COLO668 (cell line): Measurements from ENCODE around the gene SQSTM1.

Experiments used
- DNase-seq: peaks from one replicate; lab custom pipeline; 2025; ENCODE audit not compliant: unreplicated experiment; lab: John Stamatoyannopoulos, UW

Gene SQSTM1

DNA sequence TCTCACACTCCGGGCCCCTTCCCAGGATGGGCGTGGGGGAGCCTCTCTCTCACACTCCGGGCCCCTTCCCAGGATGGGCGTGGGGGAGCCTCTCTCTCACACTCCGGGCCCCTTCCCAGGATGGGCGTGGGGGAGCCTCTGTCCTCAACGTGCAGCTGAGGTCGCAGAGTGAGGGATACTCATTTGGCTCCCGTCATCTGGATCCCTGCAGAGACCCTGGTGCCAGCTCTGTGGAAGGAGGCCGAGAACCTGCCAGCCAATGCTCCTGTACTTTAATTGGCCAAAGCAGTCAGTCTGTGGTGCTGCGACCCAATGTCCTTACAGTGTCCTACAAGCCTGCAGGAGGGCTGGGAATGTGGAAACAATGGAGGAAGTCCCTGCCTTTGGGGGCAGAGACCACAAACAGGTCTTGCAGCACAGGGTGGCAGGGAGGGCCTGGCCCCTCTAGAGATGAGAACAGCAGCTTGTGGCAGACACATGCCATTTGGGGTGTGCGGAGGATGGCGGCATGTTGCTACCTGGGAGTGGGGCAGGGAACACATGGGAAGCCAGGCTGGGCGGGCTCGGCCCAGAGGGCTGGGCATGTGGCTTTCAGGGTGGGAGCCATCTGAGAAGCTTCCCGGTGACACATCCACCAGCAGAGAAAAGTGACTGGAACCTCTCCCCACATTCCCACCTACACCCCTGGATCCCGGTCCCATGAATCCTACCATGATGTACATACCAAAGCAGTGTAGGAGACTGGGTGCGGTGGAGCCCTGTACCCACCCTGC lies 51.5 kb downstream of the SQSTM1 start:
- no peak for DNase-seq

DNA sequence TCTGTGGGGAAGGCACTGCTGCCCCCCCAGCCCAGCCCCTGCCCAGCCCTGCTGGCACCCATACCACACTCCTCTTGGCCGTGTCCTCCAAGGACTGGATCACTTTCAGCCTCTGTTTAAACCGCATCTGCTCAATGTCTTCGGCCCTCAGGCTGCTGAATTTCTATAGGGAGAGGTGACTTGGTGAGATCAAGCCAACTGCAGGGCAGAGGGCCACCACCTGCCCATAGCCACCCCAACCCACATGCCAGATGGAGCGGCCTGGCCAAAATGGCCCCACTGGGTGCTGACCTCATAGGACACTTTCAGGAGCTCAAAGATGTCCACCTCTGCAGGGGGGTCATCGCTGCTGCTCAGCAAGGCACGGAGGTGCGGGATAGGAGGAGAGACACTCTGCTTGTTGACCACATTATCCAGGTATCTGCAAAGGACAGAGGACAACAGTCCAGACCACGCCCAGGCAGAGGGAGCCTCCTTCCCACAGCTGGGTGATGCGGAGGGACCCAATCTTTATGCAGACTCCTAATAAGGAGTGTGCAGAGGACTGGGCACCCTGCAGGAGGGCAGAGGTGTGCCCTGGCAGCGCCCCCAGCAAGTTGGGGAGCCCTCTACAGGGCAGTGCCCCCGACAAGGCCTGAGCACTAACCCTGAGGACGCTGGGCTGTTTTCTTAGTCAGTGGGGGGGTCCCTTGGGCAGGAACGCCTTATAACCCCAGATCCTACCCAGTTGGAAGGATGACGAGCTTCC lies 52.3 kb downstream of the SQSTM1 start:
- DNase-seq, result no peak

DNA sequence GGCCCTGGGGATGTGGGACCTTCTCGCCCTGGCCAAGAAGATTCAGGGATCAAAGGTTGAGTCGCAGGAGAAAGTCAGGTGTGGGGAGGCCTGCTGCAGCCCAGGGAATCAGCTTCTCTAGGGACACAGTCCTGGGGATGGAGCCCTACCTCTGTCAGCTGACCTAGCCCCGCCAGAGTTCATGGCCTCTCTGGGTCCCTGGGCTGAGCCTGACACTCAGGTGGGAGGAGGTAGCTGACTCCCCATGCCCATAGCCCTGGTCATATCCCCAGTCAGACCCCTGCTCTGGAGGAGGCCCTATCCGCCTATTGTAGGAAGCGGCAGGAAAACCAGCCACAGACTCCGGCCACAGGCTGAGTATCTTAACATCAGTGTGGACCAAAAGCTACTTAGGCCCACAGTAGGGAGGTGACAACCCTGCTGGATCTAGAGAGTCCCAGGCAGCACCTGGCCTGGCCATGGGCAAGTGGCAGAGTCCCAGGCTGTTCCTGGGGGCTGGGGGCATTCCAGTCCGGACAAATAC lies 52.9 kb downstream of the SQSTM1 start:
- DNase-seq, result no peak

DNA sequence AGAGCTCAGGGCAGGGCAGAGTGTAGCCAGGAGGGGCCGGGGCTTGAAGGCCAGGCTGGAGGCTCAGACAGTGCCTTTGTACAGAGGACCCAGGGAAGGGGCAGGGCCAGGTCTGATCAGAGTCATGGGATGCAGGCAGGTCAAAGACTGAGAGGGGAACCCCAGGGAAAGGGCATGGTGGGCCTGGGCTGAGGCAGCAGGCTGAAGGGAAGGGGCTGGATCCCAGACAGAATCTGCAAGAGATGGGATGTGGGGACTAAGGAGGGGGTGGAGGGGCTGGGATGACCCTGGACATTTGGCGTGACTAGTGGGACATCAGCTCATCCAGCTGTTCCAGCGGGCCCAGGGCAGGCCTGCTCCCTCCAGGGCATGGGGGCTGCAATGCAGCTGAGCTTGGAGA lies 53.4 kb downstream of the SQSTM1 start:
- no peak for DNase-seq

DNA sequence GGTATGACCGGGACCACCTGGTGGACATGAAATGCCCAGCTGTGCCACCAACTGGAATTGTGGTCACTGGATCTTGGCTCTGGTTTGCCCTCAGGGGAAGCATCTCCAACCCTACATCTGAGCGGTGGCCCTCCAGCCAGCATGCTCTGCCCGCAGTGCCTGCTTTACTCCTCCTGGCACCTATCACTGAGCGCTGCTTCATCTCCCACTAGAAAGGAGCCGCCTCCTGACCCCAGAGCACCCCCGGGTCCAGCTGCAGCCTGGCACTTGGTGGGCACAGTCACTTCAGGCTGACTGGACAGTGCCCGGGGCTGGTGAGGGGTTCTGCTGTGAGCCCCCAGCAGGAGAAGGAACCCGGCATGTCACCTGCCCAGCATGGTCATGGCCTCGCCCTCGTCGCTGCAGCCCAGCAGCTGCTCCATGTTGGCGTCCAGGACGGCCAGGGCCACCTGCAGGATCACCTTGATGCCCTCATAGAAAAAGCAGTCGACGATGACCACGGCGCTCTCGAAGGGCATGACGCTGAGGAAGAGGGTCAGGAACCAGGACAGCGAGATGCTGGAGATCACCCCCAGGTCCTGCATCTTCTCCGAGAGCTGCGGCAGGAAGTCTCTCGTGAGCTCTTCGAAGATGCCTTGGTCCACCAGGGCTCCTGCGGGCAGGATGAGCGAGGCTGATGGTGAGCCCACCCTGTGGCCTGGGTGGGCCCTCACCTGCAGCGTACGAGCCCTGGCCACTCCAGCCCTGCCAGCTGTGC lies 54.0 kb downstream of the SQSTM1 start:
- DNase-seq, result no peak

DNA sequence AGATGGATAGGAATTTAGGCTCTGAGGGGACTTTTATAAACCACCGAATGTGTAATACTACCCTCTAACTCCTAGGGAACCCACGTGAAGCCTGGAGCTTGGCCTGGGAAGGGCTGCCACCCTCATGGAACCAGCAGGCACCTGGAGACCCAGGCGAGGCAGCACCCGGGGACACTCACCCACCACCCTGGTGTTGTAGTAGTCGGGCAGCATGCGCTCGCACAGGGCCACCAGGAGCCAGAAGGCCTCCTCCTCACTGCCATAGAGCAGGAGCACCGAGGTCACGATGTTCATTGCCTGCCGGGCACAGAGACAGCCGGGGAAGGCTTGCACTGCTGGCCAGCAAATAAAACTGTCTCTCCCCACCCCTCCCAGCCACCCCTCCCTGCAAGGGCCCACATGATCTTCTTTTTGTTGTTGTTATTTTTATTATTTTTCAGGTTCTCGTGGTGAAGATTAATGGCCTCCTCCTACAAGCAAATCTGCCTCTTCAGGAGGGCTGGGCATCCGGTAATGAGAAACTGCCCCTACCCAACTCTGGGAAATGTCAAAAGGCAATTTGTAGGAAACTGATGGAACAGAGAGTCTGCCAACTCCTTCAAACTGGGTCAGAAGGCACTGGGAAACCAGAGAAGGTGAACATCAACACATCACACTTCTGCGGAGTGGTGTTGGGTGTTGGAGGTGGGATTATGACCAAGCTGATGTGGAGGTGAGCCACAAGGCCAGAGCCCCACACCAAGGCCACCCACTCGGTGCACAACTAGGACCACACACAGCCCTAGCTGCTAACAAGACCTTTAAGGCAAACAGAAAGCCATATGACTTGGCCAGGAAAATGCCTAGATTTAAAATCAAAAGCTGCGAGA lies 55.3 kb downstream of the SQSTM1 start:
- DNase-seq, result no peak

DNA sequence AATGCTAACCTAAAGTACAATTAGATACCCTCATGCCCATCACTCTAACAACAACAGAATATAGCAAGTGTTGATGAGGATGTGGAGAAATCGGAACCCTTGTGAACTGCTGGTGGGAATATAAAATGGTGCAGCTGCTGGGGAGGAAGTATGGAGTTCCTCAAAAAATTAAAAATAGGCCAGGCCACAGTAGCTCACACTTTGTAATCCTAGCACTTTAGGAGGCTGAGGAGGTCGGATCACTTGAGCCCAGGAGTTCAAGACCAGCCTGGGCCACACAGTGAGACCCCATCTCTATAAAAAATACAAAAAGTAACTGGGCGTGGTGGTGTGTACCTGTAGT lies 55.9 kb downstream of the SQSTM1 start:
- no peak for DNase-seq

DNA sequence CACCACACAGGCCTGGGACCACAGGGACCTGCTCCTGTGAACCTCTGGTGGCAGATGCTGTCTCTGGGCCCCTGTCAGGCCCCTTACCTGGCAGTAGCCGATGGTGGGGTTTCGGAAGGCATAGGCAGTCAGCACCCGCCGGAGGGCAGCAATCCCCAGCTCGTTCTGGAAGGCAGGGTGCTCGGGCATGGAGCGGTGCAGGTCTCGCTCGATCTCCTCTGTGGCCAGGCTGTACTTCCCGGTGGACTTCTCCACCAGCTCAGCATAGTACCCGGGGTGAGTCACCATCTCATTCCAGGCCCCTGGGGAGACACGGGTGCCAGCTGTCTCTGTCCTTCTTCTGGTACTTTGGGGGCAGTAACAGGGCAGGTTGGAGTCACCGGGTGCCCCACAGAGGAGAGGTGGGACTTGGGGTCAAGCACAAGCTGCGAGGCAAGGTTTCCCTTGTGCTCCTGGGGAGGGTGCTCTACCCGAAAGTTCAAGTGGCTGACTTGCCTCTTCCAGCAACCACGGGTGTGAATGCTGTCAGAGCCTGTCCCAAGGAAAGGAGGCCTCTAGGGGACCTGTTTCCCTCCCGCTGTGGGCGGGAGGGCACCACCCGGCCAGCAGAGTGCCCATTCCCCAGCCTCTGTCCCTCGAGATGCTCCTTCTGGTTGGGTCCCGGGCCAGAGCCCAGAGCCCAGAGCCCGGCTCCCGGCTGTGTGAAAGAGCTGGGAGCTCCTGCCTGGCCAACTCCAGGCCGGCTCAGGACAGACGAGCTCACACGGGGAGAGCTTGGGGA lies 57.7 kb downstream of the SQSTM1 start:
- no peak for DNase-seq

DNA sequence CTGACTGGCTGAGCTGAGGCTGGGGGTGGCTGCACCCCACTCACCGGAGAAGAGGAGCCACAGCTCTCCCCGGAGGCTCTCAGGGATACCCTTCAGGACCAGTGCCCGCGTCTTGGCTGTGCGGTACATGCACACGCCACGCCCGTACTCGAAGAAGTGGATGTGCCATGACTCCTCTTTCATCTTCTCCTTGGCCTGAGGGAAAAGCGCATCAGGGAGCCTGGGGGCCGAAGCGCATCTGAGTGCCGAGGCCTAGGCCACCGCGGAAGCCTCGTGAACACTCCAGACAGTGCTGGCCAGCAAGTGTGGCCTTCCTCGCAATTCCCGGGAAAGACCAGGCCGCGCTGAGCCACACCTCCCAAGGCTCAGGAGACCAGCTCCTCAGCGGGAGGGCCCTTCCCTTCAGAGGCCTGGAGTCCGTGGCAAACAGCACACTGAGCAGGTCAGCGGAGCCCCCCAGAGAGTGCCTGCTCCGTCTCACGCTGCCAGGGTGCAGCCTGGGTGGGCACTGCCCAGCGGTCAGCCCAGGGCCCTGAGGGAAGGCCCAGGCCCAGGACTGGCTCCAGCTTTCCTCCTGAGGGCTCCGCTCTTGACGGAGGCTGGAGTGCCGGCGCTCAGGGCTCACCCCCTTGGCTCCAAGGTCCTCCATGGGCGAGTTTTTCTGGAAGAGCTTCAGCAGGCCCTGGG lies 58.4 kb downstream of the SQSTM1 start:
- no peak for DNase-seq

DNA sequence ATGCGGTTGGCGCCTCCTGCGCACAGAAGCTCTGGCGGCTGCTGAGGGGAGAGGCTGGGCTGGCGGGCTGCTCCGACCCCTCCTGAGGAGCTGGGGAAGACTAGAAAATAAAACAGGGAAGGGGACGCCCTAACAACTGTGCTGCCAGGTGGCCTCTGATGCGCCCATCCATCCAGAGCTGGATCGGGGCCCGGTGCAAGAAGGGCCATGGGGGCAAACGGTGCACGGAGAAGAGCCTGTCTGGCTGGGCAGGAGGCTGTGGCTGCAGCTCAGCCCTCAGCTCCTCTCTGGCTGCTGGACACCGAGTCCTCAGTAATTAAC lies 58.9 kb downstream of the SQSTM1 start:
- no peak for DNase-seq

DNA sequence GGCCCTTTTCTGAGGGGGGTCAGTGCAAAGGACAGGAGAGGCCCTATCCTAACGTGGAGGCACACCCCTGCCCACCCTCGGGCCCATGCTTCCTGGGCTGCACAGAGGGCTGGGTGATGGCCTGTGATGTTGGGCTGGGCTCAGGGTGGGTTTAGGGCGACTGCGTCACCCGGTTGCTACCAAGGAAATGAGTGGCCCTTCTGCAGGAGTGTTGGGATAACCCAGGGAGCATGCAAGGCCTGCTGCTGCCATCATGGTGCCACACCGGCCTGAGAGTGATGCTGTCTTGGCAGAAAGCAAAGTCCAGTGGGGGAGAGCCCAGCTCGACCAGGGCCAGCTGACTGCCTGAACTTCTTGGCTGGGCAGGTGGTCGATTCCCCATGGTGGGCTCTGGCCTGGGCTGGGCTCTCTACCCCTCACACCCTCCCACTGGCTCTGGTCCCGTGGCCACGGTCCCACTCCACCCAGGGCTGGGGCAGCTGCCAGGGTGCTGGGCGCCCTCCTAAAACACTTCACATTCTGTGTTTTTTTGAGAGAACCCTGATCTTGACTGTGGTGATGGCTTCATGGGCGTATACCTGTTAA lies 59.5 kb downstream of the SQSTM1 start:
- no peak for DNase-seq

DNA sequence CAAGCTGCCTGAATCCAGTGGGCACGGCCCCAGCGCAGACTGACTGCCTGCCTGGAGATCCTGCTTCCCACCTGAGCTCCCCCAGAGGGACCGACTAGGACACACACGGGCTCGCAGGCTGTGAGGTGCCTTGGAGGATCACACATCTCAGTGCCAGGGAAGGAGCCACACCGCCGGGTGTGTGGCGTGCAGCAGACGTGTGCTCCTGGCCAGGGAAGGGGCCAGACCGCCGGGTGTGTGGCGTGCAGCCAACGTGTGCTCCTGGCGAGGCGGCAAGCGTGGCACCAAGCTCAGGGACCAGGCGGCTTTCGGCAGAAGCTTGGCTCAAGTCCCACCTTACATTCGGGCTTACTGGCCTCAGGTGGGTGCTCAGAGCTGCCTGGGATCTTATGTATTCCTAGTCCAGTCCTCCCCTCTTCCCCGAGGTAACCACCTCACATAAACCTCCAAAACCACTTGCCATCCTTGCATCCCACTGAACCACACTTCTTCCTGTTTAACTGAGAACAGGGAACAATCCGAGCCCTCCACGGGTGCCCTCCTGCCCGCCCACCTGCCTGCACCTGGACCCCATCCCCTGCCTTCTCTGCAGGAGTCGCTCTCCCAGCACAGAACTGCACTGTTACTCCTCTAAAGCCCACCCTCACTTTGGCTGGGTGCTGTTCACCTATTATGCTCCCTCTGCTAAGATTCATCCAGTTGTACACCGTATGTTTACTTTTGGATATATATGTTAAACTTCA lies 60.3 kb downstream of the SQSTM1 start:
- no peak for DNase-seq

DNA sequence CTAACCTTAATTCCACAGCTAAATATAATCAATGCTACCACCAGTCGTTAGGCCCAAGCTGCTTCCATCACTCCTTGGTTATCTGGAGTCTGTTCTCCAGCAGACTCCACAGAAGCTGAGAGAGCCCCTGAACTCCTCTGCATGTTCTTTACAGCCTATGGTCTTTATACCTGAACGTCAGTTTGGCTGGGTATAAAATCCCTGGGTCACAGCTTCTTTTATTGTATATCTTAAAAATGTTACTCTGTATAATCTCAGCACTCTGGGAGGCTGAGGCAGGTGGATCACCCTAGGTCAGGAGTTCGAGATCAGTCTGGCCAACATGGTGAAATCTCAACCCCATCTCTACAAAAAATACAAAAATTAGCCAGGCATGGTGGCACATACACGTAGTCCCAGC lies 61.6 kb downstream of the SQSTM1 start:
- no peak for DNase-seq

DNA sequence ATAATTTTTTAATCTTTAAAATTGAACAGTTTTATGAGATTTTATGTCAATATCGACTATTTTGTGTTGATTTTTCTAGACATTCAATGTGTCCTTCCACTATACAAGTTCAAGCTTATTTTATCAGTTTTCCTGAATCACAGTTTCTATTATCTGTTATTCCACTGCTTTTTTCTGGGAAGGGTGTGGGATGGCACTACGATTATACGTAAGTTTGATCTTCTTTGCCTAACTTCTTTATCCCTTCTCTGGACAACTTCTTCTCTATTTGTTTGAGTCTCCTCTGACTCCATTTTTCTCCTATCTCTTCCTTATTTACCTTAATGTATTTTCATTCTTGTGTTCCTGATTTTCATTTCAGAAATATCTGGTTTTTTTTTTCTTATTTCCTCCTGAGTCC lies 62.5 kb downstream of the SQSTM1 start:
- no peak for DNase-seq

DNA sequence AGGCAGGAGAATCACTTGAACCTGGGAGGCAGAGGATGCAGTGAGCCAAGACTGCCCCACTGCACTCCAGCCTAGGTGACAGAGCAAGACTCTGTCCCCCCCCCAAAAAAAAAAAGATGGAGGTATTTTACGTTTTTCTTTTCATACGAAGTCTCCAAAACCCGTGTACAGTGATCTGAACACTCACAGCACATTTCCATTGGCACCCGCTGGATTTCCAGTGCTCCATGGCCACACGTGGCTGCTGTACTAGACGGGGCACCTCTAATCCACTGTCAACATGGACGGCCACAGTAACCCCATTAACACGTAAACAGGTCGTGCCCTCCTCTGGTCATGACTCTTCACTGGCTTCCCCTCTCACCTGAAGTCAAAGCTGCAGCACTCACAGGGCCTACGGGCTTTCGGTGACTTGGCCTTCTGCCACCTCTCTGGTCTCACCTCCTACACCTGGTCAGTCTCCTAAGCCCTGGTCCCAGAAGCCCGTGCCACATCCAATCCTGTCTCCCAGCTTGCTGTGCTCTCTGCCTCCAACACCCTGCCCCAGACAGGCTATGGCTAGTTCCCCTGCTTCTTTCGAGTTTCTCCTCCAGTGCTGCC lies 64.9 kb downstream of the SQSTM1 start:
- DNase-seq, result no peak

DNA sequence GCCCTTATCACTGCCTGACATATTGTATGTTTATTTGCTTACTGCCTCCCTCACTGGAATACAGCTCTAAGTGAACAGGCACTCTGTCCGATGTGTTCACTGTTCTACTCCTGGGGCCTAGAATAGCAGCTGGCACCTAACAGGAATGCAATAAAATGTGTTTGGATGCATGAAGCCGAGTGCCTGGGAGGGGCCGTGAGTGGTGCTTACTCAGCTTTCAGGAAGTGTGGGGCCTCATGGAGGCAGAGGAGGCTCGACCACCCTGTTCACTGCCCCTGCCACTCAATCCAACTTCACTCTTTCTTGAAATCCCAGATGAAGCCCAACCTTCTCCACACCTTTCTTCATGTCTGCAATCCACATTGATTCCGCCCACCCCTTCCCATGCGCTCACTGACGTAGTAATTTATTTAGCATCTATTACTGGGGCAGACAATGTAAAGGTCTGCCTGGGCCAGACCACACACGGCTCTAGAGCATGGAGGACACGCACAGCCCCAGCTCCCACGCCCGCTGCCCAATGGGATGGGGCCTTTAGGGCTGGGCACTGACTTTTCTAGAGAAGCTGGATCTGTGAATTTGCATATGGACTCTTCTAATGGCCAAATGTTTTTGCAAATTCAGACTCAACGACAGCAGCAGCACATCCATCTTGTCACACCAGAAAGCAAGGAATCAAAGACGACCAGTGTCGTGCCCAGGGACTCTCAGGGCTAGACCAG lies 65.6 kb downstream of the SQSTM1 start:
- DNase-seq, result no peak

DNA sequence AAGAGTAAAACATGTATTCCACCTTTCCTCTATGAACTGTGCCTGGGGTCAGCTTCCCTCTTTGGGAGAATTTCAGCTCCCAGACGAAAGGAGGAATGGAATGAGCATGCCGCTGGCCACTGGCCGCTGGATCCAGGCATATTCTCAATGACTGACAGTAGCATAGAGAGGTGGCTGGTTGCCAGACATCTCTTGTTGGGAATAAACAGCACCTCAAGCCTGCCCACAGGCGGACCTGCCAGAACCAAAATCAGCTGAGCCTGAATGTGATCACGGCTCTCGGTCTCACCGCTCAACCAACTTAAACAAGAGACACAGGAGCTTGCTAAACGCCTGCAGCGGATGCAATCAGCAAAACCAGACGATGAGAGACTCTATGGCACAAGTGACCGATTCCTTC lies 66.4 kb downstream of the SQSTM1 start:
- DNase-seq, result no peak
